ENCODE measurements around the gene KLHL22.
"Not testable (repeated sequence)": the region's sequence is repeated elsewhere in the genome, so short reads cannot be mapped to it uniquely, and the experiment has no call there.

DNA sequence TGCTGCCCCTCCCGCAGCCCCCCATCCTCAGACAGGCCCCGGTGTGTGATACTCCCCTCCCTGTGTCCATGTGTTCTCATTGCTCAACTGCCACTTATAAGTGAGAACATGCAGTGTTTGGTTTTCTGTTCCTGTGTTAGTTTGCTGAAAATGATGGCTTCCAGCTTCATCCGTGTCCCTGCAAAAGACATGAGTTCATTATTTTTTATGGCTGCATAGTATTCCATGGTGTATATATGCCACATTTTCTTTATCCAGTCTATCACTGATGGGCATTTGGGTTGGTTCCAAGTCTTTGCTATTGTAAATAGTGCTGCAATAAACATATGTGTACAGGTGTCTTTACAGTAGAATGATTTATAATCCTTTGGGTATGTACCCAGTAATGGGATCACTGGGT lies 80.4 kb downstream of the KLHL22 start:
- not testable (repeated sequence) for TF ChIP-seq CTCF (IDR thresholded peaks at IDR 0.05); POLR2AphosphoS5 (IDR thresholded peaks at IDR 0.05; ENCODE audit: low read depth, low read length); SIN3A (IDR thresholded peaks at IDR 0.05; ENCODE audit: borderline replicate concordance, insufficient read depth, low read depth, low read length)

Data from Panc1 (cell line).